Measurements from ENCODE around the gene STAMBPL1.
A peak's percentile ranks its signal among the peaks of the same experiment; 100 is the strongest.

STAMBPL1 gene

DNA sequence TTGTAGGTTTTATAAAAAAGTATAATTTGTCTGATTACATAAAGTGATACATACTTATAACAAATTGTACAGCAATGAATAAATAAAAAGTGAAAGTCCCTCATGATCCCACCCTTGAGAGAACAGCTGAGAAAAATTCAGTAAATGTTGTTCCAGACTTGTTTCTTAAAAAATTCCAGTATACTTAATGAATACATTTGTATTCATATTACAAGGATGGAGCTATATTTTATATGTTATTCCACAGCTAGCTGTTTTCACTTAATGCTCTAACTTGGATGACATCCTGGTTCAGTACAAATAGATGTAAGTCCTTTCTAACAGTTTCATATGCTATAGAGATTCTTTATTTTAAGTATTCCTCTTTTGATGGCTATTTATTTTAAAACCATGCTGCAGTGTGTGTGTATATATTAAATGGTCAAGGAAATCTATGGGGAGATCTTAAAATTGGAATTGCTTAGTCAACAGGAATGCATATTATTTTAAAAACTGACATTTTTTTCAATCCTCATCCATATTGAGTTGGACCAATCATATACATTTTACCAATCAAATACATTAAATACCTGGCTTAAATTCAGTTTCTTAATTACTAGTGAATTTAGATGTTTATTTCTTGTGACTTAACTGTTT lies 8.9 kb downstream of the STAMBPL1 start:
- in situ Hi-C loops (cut with HindIII; ENCODE audit: low pct_unique_long_range_greater_than_20kb, low sequenced_read_pairs), result no loop called here
- TF ChIP-seq JUND (IDR thresholded peaks at IDR 0.05; ENCODE audit: low read depth), result no peak
- no peak for DNase-seq (ENCODE audit: low read depth in 1 of 2, low spot score in 1 of 2)

DNA sequence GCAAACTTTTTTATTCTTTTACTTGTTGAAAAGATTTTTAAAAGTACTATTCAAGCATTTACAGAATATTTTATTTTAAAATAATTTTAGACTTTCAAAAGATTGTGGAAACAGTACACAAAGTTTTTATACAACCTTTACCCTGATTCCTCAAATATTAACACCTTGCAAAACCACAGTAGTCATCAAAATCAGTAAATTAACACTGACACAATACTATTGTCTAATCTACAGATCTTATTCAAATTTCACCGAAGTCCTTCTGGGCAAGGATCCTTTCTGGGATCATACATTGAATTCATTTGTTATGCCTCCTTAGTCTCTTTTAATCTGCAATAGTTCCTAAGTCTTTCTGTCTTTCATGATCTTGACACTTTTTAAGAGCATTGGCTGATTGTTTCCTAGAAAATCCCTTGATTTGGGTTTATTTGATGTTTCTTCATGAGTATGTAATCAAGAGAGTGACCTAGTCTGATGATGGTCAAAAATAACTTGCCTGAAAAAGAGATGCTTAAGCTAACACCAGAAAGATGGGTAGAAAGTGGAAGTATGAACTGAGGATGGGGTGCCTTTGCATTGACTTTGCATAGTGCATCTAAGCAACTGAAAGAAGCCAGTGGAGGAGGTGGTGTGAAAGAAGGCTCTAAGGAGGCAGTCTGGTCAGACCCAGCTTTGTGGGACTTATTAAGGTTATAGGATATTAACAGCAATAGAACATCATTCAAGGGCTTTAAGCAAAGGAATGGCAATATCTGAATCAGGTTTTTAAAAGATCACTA lies 9.7 kb downstream of the STAMBPL1 start:
- DNase-seq (ENCODE audit: low read depth in 1 of 2, low spot score in 1 of 2), result no peak
- no peak for TF ChIP-seq JUND (IDR thresholded peaks at IDR 0.05; ENCODE audit: low read depth)
- in situ Hi-C loops (cut with HindIII; ENCODE audit: low pct_unique_long_range_greater_than_20kb, low sequenced_read_pairs), result no loop called here

DNA sequence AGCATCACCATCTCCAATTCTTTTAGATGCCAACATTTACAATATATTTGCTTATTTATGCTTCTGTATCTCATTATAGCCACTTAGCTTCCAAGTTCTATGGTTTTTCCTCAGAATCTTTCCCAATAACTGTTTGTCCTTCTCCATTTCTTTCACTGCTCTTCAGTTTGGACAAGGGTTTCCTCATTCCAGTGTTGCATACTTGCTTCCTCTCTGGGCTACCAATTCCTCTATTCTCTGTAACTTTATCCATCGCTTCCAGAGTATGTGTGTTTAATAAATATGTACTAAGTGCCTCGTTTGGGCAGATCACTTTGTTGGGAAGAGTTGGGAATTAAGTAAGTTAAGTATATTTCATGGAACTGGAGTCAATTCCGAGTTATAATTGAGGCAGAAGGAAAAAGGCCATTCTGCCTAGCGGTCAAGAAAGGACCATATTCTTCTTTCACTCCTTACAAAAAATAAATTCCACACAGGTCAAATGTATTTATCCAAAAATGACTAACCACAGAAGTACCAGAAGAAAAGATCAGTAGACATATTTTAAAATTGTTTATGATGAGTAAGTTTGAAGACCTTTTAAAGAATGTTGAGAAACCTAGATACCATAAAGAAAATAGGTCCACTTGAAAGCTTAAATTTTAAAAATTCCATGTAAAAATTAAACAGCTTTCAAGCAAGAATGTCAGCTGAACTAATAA lies 10.8 kb downstream of the STAMBPL1 start:
- TF ChIP-seq JUND (IDR thresholded peaks at IDR 0.05; ENCODE audit: low read depth), result no peak
- in situ Hi-C loops (cut with HindIII; ENCODE audit: low pct_unique_long_range_greater_than_20kb, low sequenced_read_pairs), result no loop called here
- DNase-seq (ENCODE audit: low read depth in 1 of 2, low spot score in 1 of 2), result no peak

DNA sequence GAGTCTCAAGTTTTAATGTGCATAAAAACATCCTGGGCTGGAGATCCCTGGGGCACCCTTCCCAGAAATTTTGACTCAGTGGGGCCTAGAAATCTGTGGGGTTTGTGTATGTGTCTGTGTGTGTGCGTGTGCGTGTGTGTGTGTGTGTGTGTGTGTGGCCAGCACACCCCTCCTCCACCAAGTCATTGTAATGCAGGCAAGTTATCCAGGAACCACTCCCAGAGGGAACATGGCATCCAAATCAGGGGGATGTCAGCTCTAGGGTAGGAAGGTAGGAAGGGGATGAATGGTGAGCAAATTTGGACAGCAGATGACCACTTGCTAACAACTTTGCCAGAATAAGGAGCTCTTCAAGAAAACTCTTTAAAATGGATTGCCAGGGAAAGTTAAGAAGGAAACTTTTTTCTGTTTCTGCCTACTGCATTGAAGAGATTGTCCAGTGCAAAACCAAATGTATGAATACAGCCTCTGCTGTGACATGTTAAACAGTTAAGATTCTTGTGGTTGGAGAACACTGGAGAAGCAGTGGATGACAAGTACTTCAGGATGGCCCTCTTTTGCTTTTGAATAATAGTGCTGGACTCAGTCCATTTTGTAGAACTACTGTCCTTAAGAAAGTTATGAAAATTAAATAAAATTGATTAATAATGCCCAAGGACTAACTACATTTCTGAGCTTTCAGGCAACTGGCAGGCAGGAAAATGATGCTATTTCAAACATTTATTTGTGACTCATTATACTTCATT lies 12.3 kb downstream of the STAMBPL1 start:
- in situ Hi-C loops (cut with HindIII; ENCODE audit: low pct_unique_long_range_greater_than_20kb, low sequenced_read_pairs), result no loop called here
- no peak for TF ChIP-seq JUND (IDR thresholded peaks at IDR 0.05; ENCODE audit: low read depth)
- no peak for DNase-seq (ENCODE audit: low read depth in 1 of 2, low spot score in 1 of 2)

DNA sequence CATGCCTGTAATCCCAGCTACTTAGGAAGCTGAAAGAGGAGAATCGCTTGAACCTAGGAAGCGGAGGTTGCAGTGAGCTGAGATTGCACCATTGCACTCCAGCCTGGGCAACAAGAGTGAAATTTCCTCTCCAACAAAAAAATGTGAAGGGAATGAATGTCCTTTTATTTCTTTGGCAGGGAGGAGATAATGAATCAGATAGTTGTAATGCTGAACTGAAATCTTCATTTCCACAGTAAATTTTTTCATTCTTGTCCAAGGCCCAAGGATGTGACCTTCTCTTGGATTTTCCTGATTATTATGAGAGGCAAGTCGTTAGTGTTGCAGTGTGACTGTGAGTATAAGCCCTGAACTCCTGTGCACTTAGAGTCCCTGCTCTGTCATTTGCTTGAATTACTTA lies 13.6 kb downstream of the STAMBPL1 start:
- no peak for TF ChIP-seq JUND (IDR thresholded peaks at IDR 0.05; ENCODE audit: low read depth)
- in situ Hi-C loops (cut with HindIII; ENCODE audit: low pct_unique_long_range_greater_than_20kb, low sequenced_read_pairs), result no loop called here
- no peak for DNase-seq (ENCODE audit: low read depth in 1 of 2, low spot score in 1 of 2)

DNA sequence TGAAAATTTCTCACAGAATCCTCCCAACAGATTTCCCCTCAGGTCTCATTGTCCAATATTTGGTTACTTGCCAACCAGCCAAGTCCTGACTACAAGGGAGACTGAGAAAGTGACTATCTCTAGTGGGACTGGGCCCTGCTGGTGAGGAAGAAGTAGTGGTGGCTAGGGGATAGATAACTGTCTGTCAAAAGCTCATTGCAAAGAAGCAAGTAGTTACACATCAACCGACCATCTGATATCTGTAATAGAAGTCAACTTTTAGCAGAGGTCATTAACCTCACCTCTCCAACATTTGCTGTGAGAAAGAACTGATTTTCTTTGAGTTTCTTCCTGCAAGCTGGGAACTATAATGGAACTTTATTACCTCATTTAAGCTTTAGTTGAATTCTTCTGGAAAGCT lies 15.2 kb downstream of the STAMBPL1 start:
- TF ChIP-seq JUND (IDR thresholded peaks at IDR 0.05; ENCODE audit: low read depth), result no peak
- DNase-seq (ENCODE audit: low read depth in 1 of 2, low spot score in 1 of 2), result no peak

DNA sequence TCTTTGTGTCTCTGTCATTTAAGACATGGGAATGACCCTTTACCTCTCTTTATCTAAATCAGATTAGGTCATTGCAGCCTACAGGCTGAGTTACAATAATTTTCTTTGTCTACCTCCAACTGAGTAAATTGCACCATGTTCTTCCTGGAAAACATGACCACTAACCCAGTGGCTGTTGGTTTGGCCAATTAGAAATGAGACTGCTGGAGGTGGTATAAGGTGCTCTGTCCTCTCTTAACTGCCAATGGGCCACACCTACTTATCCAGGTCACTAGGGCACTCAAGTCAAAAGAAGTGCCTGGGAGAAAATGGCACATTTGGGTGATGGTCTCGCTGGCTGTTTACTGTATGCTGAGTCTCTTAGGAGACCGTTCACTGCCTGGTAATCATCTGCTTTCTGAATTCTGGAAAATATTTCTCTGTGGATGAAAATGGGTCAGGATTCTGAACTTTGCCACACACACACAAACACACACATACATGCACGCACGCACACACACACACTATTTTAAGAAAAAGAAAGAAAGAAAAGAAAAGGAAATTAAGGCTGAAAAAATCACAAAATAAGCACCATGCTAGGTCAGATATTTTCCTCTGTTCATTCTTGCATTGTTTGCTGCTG lies 16.4 kb downstream of the STAMBPL1 start:
- in situ Hi-C loops (cut with HindIII; ENCODE audit: low pct_unique_long_range_greater_than_20kb, low sequenced_read_pairs), result no loop called here
- no peak for TF ChIP-seq JUND (IDR thresholded peaks at IDR 0.05; ENCODE audit: low read depth)
- DNase-seq (ENCODE audit: low read depth in 1 of 2, low spot score in 1 of 2), result no peak

More for the DNA sequence above, 15.2 kb downstream of the STAMBPL1 start:
- in situ Hi-C loops (cut with HindIII; ENCODE audit: low pct_unique_long_range_greater_than_20kb, low sequenced_read_pairs), result no loop called here

DNA sequence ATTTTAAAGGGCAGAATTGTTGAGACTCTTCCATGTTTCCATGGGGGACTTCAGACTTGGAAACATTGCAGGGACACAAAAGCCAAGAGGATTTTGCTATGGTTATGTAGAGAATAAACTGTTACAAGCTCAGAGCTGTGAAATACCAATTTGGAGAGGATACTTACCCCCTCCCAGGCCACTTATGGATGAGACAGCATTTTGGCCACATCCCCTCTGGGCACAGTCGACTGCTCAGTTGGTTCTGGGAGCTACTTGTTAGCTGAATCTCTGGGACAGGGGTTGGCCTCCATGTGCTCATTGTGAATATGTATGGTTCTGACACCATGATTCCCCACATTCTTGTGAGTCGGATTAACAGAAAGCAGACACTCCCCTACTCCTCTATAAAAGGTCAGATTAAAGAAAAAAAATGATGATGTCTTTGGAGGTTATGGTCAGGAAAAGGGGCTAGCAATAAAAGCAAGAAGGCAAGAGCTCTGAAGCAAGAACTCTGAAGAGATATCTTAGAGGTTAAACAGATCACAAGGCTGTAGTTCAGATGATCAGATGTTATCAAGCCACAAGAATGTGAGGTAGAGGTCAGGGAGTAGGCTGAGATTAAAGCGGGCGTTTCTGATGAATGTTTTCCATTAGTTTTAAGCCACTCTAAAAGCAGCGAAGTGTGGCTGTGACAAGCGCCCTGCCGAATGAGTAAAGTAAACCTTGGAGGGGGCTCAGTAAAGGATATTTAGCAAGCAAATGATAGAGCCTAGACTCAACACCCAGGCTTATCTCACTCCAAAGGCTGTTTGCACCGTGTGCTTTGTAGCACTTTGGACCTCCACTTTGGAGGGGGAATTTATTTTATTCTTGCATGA lies 17.2 kb downstream of the STAMBPL1 start:
- in situ Hi-C loops (cut with HindIII; ENCODE audit: low pct_unique_long_range_greater_than_20kb, low sequenced_read_pairs), result no loop called here
- TF ChIP-seq JUND (IDR thresholded peaks at IDR 0.05; ENCODE audit: low read depth), result no peak
- no peak for DNase-seq (ENCODE audit: low read depth in 1 of 2, low spot score in 1 of 2)

DNA sequence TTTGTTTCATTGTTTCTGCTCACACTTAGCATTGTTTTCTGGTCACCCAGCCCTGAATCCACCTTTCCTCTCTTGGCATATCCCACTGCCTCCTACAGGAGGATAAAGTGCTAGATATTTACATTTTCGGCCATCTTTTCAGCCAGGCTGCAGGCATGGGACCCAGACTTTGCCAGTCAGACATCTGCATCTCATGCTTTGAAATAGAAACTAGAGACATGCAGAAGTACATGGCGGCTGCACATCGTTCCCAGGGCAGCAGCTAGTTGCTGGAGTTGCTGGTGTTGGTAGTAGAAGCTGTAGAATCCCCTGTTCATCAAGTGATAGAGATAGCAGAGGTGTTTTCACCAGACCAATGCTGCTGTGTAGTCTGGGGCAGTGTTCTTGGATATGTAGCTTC lies 18.7 kb downstream of the STAMBPL1 start:
- no peak for DNase-seq (ENCODE audit: low read depth in 1 of 2, low spot score in 1 of 2)
- TF ChIP-seq JUND (IDR thresholded peaks at IDR 0.05; ENCODE audit: low read depth), result no peak

DNA sequence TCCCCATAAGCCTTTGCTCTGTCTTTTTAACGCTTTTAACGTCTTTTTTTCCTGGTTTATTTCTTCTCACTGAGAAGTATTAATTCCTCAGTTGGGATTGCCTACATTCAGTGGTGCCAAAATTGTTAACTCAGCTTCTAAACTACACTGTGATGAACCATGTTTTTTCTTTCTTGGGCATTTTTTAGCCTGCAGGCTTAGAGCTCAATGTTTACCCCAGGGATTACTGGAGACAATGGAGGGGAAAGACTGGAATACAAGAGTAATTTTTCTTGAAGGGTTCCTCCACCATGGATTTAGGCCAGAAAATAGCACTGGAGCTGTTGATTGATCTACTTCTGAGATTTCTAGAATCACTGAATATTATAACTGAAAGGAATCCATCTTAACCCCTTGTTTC lies 19.8 kb downstream of the STAMBPL1 start:
- peak in 1 of 2 experiments; percentile 51 for DNase-seq (ENCODE audit: low read depth in 1 of 2, low spot score in 1 of 2)
- no peak for TF ChIP-seq JUND (IDR thresholded peaks at IDR 0.05; ENCODE audit: low read depth)
- in situ Hi-C loops (cut with HindIII; ENCODE audit: low pct_unique_long_range_greater_than_20kb, low sequenced_read_pairs), result no loop called here

More for the DNA sequence above, 18.7 kb downstream of the STAMBPL1 start:
- in situ Hi-C loops (cut with HindIII; ENCODE audit: low pct_unique_long_range_greater_than_20kb, low sequenced_read_pairs), result no loop called here

DNA sequence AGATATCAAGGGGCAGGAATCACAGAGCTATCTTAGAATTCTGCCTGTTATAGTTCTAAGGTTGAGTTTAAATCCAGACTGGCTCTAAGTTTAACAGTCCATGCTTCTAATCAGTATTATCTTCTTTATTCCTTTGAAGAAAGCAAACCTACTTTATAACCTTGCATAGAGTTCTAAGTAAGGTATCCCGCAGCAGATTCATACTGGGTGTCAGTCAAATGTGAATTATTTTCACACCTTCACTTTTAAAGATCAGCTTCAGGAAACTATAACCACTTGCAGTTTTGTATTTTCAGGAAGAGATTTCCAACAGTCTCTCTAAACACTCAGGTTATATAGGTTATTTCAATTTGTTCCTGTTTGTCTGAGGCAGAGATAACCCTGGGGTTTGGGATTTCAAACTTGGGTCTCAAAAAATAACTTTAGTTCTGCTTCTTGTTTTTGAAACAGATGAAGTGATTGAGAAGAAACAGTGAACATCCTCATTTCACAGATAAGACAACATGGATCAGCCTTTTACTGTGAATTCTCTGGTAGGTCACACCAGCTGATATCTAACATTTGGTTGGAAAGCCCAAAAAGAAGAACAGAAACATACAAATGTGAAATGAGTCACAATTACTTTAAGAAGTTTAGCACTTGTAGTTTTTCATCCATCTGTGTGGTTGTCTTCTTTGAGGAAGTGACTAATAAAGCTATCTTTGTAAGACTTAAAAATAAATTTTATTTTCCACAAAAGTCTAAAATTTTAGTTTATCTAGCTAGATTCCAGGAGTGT lies 21.4 kb downstream of the STAMBPL1 start:
- no peak for TF ChIP-seq JUND (IDR thresholded peaks at IDR 0.05; ENCODE audit: low read depth)
- DNase-seq (ENCODE audit: low read depth in 1 of 2, low spot score in 1 of 2), result no peak
- in situ Hi-C loops (cut with HindIII; ENCODE audit: low pct_unique_long_range_greater_than_20kb, low sequenced_read_pairs), result no loop called here

All from T47D (cell line).